Common myeloid progenitor, CD34-positive (primary cell): ENCODE results near the gene MARK1.

Experiments used
- CTCF ChIA-PET: fragments of 350-600 bp; sonication (Branson Sonifier 250); formaldehyde crosslinking; loops from one replicate; lab custom pipeline; 2021; ENCODE audit warnings: antibody characterized with exemption; lab: Charles Lee
- POLR2A ChIA-PET: fragments of 350-600 bp; sonication (Branson Sonifier 250); formaldehyde crosslinking; loops from one replicate; lab custom pipeline; 2021; ENCODE audit warnings: antibody characterized with exemption; lab: Charles Lee
- DNase-seq, 3 donors: peaks; one replicate each; pipeline versions ENCODE4 v3.0.0 to v3.0.0-alpha.2; 2013
- H3K27ac ChIP-seq, 2 experiments: 1 replicate in 1 of 2; 2 replicates in 1 of 2; pipeline ENCODE4 v1.7.0; 2013; ENCODE audit warnings: inconsistent platforms in 2 of 2, low read length in 2 of 2, mild to moderate bottlenecking in 2 of 2, low read depth in 1 of 2, moderate library complexity in 1 of 2; ENCODE audit not compliant: severe bottlenecking in 2 of 2, insufficient read depth in 1 of 2, poor library complexity in 1 of 2
- H3K27me3 ChIP-seq, 5 experiments: replicated peaks in 2 of 5; 1 replicate in 3 of 5; 2 replicates in 2 of 5; pipeline versions ENCODE4 v1.6.1 to v1.7.0; 2013; ENCODE audit warnings: low read length in 4 of 5, mild to moderate bottlenecking in 2 of 5, moderate library complexity in 2 of 5, inconsistent platforms in 1 of 5; ENCODE audit not compliant: insufficient read depth in 5 of 5, control insufficient read depth in 4 of 5
- H3K36me3 ChIP-seq, 4 experiments: 1 replicate in 2 of 4; 2 replicates in 2 of 4; pipeline versions ENCODE4 v1.6.1 to v1.7.0; 2013; ENCODE audit warnings: low read length in 3 of 4, control low read depth in 1 of 4, mild to moderate bottlenecking in 1 of 4; ENCODE audit not compliant: control insufficient read depth in 4 of 4, insufficient read depth in 4 of 4
- H3K4me1 ChIP-seq, 4 experiments: 1 replicate in 3 of 4; 2 replicates in 1 of 4; pipeline versions ENCODE4 v1.6.1 to v1.7.1; 2013; ENCODE audit warnings: low read length in 3 of 4, mild to moderate bottlenecking in 3 of 4, control low read depth in 1 of 4, inconsistent platforms in 1 of 4, moderate library complexity in 1 of 4; ENCODE audit not compliant: control insufficient read depth in 4 of 4, insufficient read depth in 4 of 4; ENCODE audit errors: control extremely low read depth in 1 of 4
- H3K4me3 ChIP-seq, 7 experiments: 1 replicate in 4 of 7; 2 replicates in 3 of 7; pipeline versions ENCODE4 v1.5.1 to v1.7.0; 2013; ENCODE audit warnings: mild to moderate bottlenecking in 7 of 7, low read length in 6 of 7, moderate library complexity in 6 of 7, inconsistent platforms in 2 of 7, low read depth in 2 of 7, control low read depth in 1 of 7; ENCODE audit not compliant: insufficient read depth in 4 of 7, control insufficient read depth in 1 of 7; ENCODE audit errors: extremely low read depth in 1 of 7
- H3K9me3 ChIP-seq, 5 experiments: 1 replicate in 4 of 5; 2 replicates in 1 of 5; pipeline versions ENCODE4 v1.6.1 to v1.7.1; 2013; ENCODE audit warnings: low read length in 4 of 5, mild to moderate bottlenecking in 2 of 5, inconsistent platforms in 1 of 5, low read depth in 1 of 5, moderate library complexity in 1 of 5; ENCODE audit not compliant: control insufficient read depth in 4 of 5, insufficient read depth in 2 of 5; ENCODE audit errors: control extremely low read depth in 1 of 5
- WGBS: methylation state at CpG from one replicate; pipeline ENCODE4 v1.1.5; 2013; ENCODE audit not compliant: insufficient coverage; 5-methylcytosine and 5-hydroxymethylcytosine counted together

The MARK1 gene

GRCh38 chr1:220692436-220693228 lies 164.7 kb downstream of the MARK1 start:
- Histone ChIP-seq H3K27me3 (peaks cover 9 to 32% (median 24%) of the 10 kb centered on the region in 5 experiments), H3K36me3 (no peaks in the 10 kb centered on the region), H3K9me3 (no peaks in the 10 kb centered on the region), H3K4me1 (peaks cover 0 to 15% (median 11%) of the 10 kb centered on the region in 4 experiments), H3K27ac (no peak overlapping the region), H3K4me3 (no peak overlapping the region)
- 100% methylated on average over 6 of the region's 8 CpGs for WGBS
- ChIA-PET POLR2A (interaction anchor here (1.0 kb wide), 1 partner anchor 410 kb away, joined by 3 read pairs; no protein-coding TSS in a partner anchor), CTCF (interaction anchor here (0.9 to 1.6 kb wide), 7 partner anchors 10 to 84 kb away, joined by 3 to 6 read pairs (median 4); no protein-coding TSS in a partner anchor)
- no peak for DNase-seq

- Histone ChIP-seq H3K36me3 (no peaks in the 10 kb centered on the region), H3K9me3 (no peaks in the 10 kb centered on the region), H3K27ac (no peak overlapping the region), H3K4me1 (peaks cover 0 to 10% (median 6%) of the 10 kb centered on the region in 4 experiments), H3K27me3 (peaks cover 5 to 30% (median 21%) of the 10 kb centered on the region in 5 experiments), H3K4me3 (no peak overlapping the region)
- no peak for DNase-seq
- ChIA-PET POLR2A (no interaction called here), CTCF (interaction anchor here (0.8 to 1.3 kb wide), 2 partner anchors 14 to 96 kb away, joined by 3 read pairs; no protein-coding TSS in a partner anchor)
- 96% methylated on average over 7 of the region's 8 CpGs for WGBS
Measured at GRCh38 chr1:220694866-220695382, 167.0 kb downstream of the MARK1 start.

GRCh38 chr1:220695426-220695825 lies 167.5 kb downstream of the MARK1 start:
- H3K36me3 ChIP-seq = no peaks in the 10 kb centered on the region
- no peaks in the 10 kb centered on the region for H3K9me3 ChIP-seq
- DNase-seq = no peak
- WGBS = 100% methylated on average over 4 of the region's 4 CpGs
- peaks cover 0 to 7% (median 5%) of the 10 kb centered on the region in 4 experiments for H3K4me1 ChIP-seq
- H3K4me3 ChIP-seq = no peak overlapping the region
- ChIA-PET POLR2A (no interaction called here), CTCF (no interaction called here)
- peaks cover 5 to 30% (median 21%) of the 10 kb centered on the region in 5 experiments for H3K27me3 ChIP-seq
- no peak overlapping the region for H3K27ac ChIP-seq

- no peak for DNase-seq
- POLR2A ChIA-PET = no interaction called here
- 96% methylated on average over 16 of the region's 16 CpGs for WGBS
Measured at GRCh38 chr1:220696226-220696862, 168.4 kb downstream of the MARK1 start.

GRCh38 chr1:220696863-220697231 lies 168.9 kb downstream of the MARK1 start:
- DNase-seq = no peak
- Histone ChIP-seq H3K9me3 (no peaks in the 10 kb centered on the region), H3K36me3 (no peaks in the 10 kb centered on the region), H3K27ac (no peak overlapping the region), H3K4me3 (no peak overlapping the region), H3K4me1 (peaks cover 0 to 7% (median under 1%) of the 10 kb centered on the region in 4 experiments), H3K27me3 (peaks cover 4 to 23% (median 7%) of the 10 kb centered on the region in 5 experiments)
- 92% methylated on average over 8 of the region's 9 CpGs for WGBS
- POLR2A ChIA-PET = no interaction called here
- CTCF ChIA-PET = interaction anchor here (1.3 kb wide), 1 partner anchor 15 kb away, joined by 5 read pairs; no protein-coding TSS in a partner anchor

More at GRCh38 chr1:220696226-220696862, 168.4 kb downstream of the MARK1 start:
- peaks cover 0 to 7% (median 0%) of the 10 kb centered on the region in 4 experiments for H3K4me1 ChIP-seq
- no peaks in the 10 kb centered on the region for H3K36me3 ChIP-seq
- H3K9me3 ChIP-seq = no peaks in the 10 kb centered on the region
- CTCF ChIA-PET = interaction anchor here (1.3 kb wide), 1 partner anchor 15 kb away, joined by 5 read pairs; no protein-coding TSS in a partner anchor
- H3K4me3 ChIP-seq = no peak overlapping the region
- peaks cover 5 to 25% (median 12%) of the 10 kb centered on the region in 5 experiments for H3K27me3 ChIP-seq
- no peak overlapping the region for H3K27ac ChIP-seq

GRCh38 chr1:220697326-220697725 lies 169.4 kb downstream of the MARK1 start:
- POLR2A ChIA-PET = no interaction called here
- H3K4me3 ChIP-seq = no peak overlapping the region
- DNase-seq = no peak
- 100% methylated on average over 6 of the region's 6 CpGs for WGBS
- H3K4me1 ChIP-seq = peaks cover 0 to 11% (median 2%) of the 10 kb centered on the region in 4 experiments
- H3K27me3 ChIP-seq = peaks cover 0 to 23% (median 5%) of the 10 kb centered on the region in 5 experiments
- no peaks in the 10 kb centered on the region for H3K9me3 ChIP-seq
- no peaks in the 10 kb centered on the region for H3K36me3 ChIP-seq
- CTCF ChIA-PET = no interaction called here
- H3K27ac ChIP-seq = no peak overlapping the region
